ENCODE data around the gene MME.

MME gene

DNA sequence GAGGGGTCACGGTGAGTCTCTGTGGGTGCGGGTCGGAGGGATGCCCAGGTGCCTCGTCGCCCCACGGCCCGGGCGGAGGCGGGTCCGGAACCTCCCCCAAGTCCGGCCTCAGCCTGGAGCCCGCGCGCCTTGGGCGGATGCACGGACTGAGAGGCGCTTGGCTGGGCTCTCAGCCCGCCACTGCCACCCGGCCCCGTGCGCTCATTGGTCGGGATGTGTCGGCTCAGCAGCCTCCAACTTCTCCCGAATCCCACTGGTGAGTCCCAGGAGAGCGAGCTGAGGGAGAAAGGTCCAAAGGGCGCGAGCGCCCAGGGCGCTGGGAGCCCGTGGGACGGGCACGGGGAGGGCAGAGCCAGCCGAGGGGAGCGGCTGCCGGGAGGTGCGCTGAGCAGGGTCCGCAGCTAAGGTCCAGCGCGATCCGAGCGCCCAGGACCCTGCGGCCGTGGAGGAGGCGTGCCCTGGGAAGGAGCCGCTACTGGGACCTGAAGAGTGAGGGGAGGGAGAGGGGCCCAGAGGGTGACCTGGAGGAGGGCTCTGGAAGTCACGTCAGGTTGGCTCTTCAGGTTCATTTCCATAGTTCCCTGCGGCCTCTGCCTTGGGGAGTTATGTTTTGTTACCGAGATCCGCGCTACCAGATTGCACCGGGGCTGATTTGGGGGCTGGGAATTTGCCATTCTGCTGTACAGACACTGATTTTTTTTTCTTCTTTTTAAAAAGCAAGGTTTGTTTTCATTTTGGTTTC, at the start of gene MME:
TSS of gene MME (plus strand) at position 574 of the 742 bp plus-strand sequence. CDS start 3,849 bp downstream, outside the sequence.
- Histone ChIP-seq H3K36me3 (ENCODE audit: insufficient read depth, low read length) (no peaks in the 10 kb centered on the region), H3F3A (ENCODE audit: low read depth) (no peaks in the 10 kb centered on the region), H3K4me3 (ENCODE audit: low read length, poor library complexity, severe bottlenecking) (peak within 1 kb of the TSS; percentile 88), H3K9me3 (ENCODE audit: insufficient read depth, low read depth, low read length) (no peaks in the 10 kb centered on the region), H2AFZ (ENCODE audit: low read length) (peak within 1 kb of the TSS; percentile 100), H3K9ac (ENCODE audit: low read depth, low read length, poor library complexity, severe bottlenecking) (peak within 1 kb of the TSS; percentile 62), H3K27me3 (ENCODE audit: insufficient read depth, low read length, poor library complexity, severe bottlenecking) (no peaks in the 10 kb centered on the region), H3K4me1 (ENCODE audit: insufficient read depth, low read length, poor library complexity, severe bottlenecking) (peaks cover 17% of the 10 kb centered on the region), H3K9me2 (replicated peaks; ENCODE audit: low read depth, low read length) (no peaks in the 10 kb centered on the region), H3K79me2 (ENCODE audit: insufficient read depth, low read length) (no peaks in the 10 kb centered on the region), H3K4me2 (ENCODE audit: low read depth, low read length, poor library complexity, severe bottlenecking) (peak within 1 kb of the TSS; percentile 88), H4K20me1 (ENCODE audit: insufficient read depth, low read length, poor library complexity, severe bottlenecking) (no peaks in the 10 kb centered on the region)
- TF ChIP-seq, protein P1, sequence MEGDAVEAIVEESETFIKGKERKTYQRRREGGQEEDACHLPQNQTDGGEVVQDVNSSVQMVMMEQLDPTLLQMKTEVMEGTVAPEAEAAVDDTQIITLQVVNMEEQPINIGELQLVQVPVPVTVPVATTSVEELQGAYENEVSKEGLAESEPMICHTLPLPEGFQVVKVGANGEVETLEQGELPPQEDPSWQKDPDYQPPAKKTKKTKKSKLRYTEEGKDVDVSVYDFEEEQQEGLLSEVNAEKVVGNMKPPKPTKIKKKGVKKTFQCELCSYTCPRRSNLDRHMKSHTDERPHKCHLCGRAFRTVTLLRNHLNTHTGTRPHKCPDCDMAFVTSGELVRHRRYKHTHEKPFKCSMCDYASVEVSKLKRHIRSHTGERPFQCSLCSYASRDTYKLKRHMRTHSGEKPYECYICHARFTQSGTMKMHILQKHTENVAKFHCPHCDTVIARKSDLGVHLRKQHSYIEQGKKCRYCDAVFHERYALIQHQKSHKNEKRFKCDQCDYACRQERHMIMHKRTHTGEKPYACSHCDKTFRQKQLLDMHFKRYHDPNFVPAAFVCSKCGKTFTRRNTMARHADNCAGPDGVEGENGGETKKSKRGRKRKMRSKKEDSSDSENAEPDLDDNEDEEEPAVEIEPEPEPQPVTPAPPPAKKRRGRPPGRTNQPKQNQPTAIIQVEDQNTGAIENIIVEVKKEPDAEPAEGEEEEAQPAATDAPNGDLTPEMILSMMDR (conservative IDR thresholded peaks at IDR 0.05; ENCODE audit: low read length): no peak
- no peak for TF ChIP-seq EZH2phosphoT487 (IDR thresholded peaks at IDR 0.05; ENCODE audit: borderline replicate concordance)

DNA sequence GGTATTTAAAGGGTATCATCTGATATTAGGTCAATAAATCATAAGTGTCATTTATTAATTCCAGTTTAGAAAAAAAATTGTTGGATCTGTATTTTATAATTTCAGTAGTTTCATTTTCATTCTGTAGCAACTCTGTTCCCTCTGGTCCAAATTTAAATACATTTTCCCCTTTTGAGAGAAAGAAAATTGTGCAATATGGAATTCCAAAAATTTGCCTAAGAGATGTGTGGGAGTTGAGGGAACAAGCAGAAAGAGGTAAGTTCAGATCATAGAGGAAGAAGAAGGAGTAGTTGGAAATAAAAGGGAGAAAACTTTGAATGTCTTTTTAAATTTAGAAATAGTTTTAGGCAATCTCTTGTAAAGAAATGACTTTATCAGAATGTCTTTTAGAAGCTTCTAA, 48.9 kb upstream of the MME start:
- no peaks in the 10 kb centered on the region; the same call in 1 of the 2 replicates for H3F3A ChIP-seq (ENCODE audit: low read depth)
- no peak for TF ChIP-seq EZH2phosphoT487 (IDR thresholded peaks at IDR 0.05; ENCODE audit: borderline replicate concordance)
- TF ChIP-seq, protein P1 (conservative IDR thresholded peaks at IDR 0.05; ENCODE audit: low read length): no peak
- no peaks in the 10 kb centered on the region for H3K9me3 ChIP-seq (ENCODE audit: insufficient read depth, low read depth, low read length)
- no peak overlapping the region for H3K4me2 ChIP-seq (ENCODE audit: low read depth, low read length, poor library complexity, severe bottlenecking)
- H3K36me3 ChIP-seq (ENCODE audit: insufficient read depth, low read length): no peaks in the 10 kb centered on the region
- no peaks in the 10 kb centered on the region for H3K79me2 ChIP-seq (ENCODE audit: insufficient read depth, low read length)
- no peak overlapping the region for H3K9ac ChIP-seq (ENCODE audit: low read depth, low read length, poor library complexity, severe bottlenecking)
- no peak overlapping the region for H2AFZ ChIP-seq (ENCODE audit: low read length)
- H3K4me3 ChIP-seq (ENCODE audit: low read length, poor library complexity, severe bottlenecking): no peak overlapping the region
- no peaks in the 10 kb centered on the region for H3K27me3 ChIP-seq (ENCODE audit: insufficient read depth, low read length, poor library complexity, severe bottlenecking)
- peaks cover 8% of the 10 kb centered on the region for H3K4me1 ChIP-seq (ENCODE audit: insufficient read depth, low read length, poor library complexity, severe bottlenecking)
- H4K20me1 ChIP-seq (ENCODE audit: insufficient read depth, low read length, poor library complexity, severe bottlenecking): no peaks in the 10 kb centered on the region
- no peaks in the 10 kb centered on the region for H3K9me2 ChIP-seq (replicated peaks; ENCODE audit: low read depth, low read length)

GRCh38 chr3:155032918-155033317, 47.2 kb upstream of the MME start:
- Histone ChIP-seq H2AFZ (ENCODE audit: low read length) (no peak overlapping the region), H3K4me1 (ENCODE audit: insufficient read depth, low read length, poor library complexity, severe bottlenecking) (no peaks in the 10 kb centered on the region), H4K20me1 (ENCODE audit: insufficient read depth, low read length, poor library complexity, severe bottlenecking) (no peaks in the 10 kb centered on the region), H3K27me3 (ENCODE audit: insufficient read depth, low read length, poor library complexity, severe bottlenecking) (no peaks in the 10 kb centered on the region), H3K4me3 (ENCODE audit: low read length, poor library complexity, severe bottlenecking) (no peak overlapping the region), H3K9me2 (replicated peaks; ENCODE audit: low read depth, low read length) (no peaks in the 10 kb centered on the region), H3K79me2 (ENCODE audit: insufficient read depth, low read length) (no peaks in the 10 kb centered on the region), H3K36me3 (ENCODE audit: insufficient read depth, low read length) (no peaks in the 10 kb centered on the region), H3K4me2 (ENCODE audit: low read depth, low read length, poor library complexity, severe bottlenecking) (no peak overlapping the region), H3K9me3 (ENCODE audit: insufficient read depth, low read depth, low read length) (no peaks in the 10 kb centered on the region), H3F3A (ENCODE audit: low read depth) (no peaks in the 10 kb centered on the region; the same call in 1 of the 2 replicates), H3K9ac (ENCODE audit: low read depth, low read length, poor library complexity, severe bottlenecking) (no peak overlapping the region)
- TF ChIP-seq EZH2phosphoT487 (IDR thresholded peaks at IDR 0.05; ENCODE audit: borderline replicate concordance): no peak
- TF ChIP-seq, protein P1 (conservative IDR thresholded peaks at IDR 0.05; ENCODE audit: low read length): no peak
